Astrocyte (in vitro differentiated cells and primary cell): ENCODE results near the gene C15orf39. TPM values are rescaled to one million over a fixed set of nuclear protein-coding genes. Genes with fewer than 3 reads are reported as not detected.
"Not testable (repeated sequence)": the region's sequence is repeated elsewhere in the genome, so short reads cannot be mapped to it uniquely, and the experiment has no call there.

Experiments
- DNase-seq: peaks from one replicate; pipeline ENCODE4 v3.0.0-alpha.2; 2010; ENCODE audit warnings: low read depth
- FAIRE-seq: peaks from 2 replicates; lab custom pipeline; 2011; peaks lifted over from hg19 to GRCh38; lab: Jason Lieb, UNC
- H2AFZ ChIP-seq: 2 replicates; pipeline ENCODE4 v1.6.0; 2012; ENCODE audit warnings: low read depth, low read length, inconsistent platforms
- H3K27ac ChIP-seq: 2 replicates; pipeline ENCODE4 v1.5.1; 2011; ENCODE audit warnings: low read depth, low read length, inconsistent platforms
- H3K27me3 ChIP-seq: 2 replicates; pipeline ENCODE4 v1.6.0; 2011; ENCODE audit warnings: low read length, inconsistent platforms; ENCODE audit not compliant: insufficient read depth
- H3K36me3 ChIP-seq: 2 replicates; pipeline ENCODE4 v1.5.1; 2011; ENCODE audit warnings: low read length, inconsistent platforms; ENCODE audit not compliant: insufficient read depth
- H3K4me1 ChIP-seq: 2 replicates; pipeline ENCODE4 v1.5.1; 2011; ENCODE audit warnings: low read length, inconsistent platforms; ENCODE audit not compliant: insufficient read depth
- H3K4me2 ChIP-seq: 2 replicates; pipeline ENCODE4 v1.6.0; 2012; ENCODE audit warnings: low read length, inconsistent platforms
- H3K4me3 ChIP-seq: 2 replicates; pipeline ENCODE4 v1.5.1; 2011; ENCODE audit warnings: low read depth, mild to moderate bottlenecking, low read length, inconsistent platforms; ENCODE audit not compliant: insufficient read depth
- H3K79me2 ChIP-seq: 2 replicates; pipeline ENCODE4 v1.6.0; 2012; ENCODE audit warnings: mild to moderate bottlenecking, low read length, inconsistent platforms; ENCODE audit not compliant: insufficient read depth
- H3K9ac ChIP-seq: 2 replicates; pipeline ENCODE4 v1.6.0; 2012; ENCODE audit warnings: mild to moderate bottlenecking, low read length, inconsistent platforms
- H3K9me3 ChIP-seq: 2 replicates; pipeline ENCODE4 v1.5.1; 2012; ENCODE audit warnings: low read depth, mild to moderate bottlenecking, low read length, inconsistent platforms; ENCODE audit not compliant: insufficient read depth
- H4K20me1 ChIP-seq: 2 replicates; pipeline ENCODE4 v1.6.0; 2012; ENCODE audit warnings: low read length, inconsistent platforms; ENCODE audit not compliant: insufficient read depth
- H3K27ac Mint-ChIP-seq: one replicate; pipeline ENCODE4 v1.8.0; 2021; ENCODE audit warnings: mild to moderate bottlenecking, mixed read lengths; ENCODE audit not compliant: unreplicated experiment
- H3K27me3 Mint-ChIP-seq: one replicate; pipeline ENCODE4 v1.8.0; 2021; ENCODE audit warnings: low read depth, mixed read lengths; ENCODE audit not compliant: unreplicated experiment
- H3K36me3 Mint-ChIP-seq: one replicate; pipeline ENCODE4 v1.8.0; 2021; ENCODE audit warnings: low read depth, mixed read lengths; ENCODE audit not compliant: unreplicated experiment
- H3K4me1 Mint-ChIP-seq: one replicate; pipeline ENCODE4 v1.8.0; 2021; ENCODE audit warnings: low read depth, mixed read lengths; ENCODE audit not compliant: unreplicated experiment
- H3K4me3 Mint-ChIP-seq: one replicate; pipeline ENCODE4 v1.8.0; 2021; ENCODE audit warnings: mild to moderate bottlenecking, moderate library complexity, mixed read lengths; ENCODE audit not compliant: unreplicated experiment
- H3K9me3 Mint-ChIP-seq: one replicate; pipeline ENCODE4 v1.8.0; 2021; ENCODE audit warnings: mild to moderate bottlenecking, mixed read lengths; ENCODE audit not compliant: unreplicated experiment
- CTCF ChIP-seq: IDR thresholded peaks from 2 replicates; pipeline ENCODE4 v1.5.1; 2011; ENCODE audit warnings: low read depth, mild to moderate bottlenecking, inconsistent platforms, low read length, moderate library complexity; ENCODE audit not compliant: insufficient read depth
- EZH2 ChIP-seq: IDR thresholded peaks from 2 replicates; pipeline ENCODE4 v1.6.1; 2012; ENCODE audit warnings: mild to moderate bottlenecking, low read length, inconsistent platforms; ENCODE audit not compliant: insufficient read depth
- total RNA-seq: library from RNA; stranded (reverse); gene quantifications from 2 replicates; pipeline ENCODE4 v1.2.1, GENCODE V29; 2021

The C15orf39 gene
- total RNA-seq, 1 donor from 2014 or later = 21.8 TPM

GRCh38 chr15:75215107-75216004, 13.7 kb downstream of the C15orf39 start:
- Histone ChIP-seq H3K9me3 (no peaks in the 10 kb centered on the region), H3K9ac (no peak overlapping the region)
- H3K27me3 Mint-ChIP-seq = peaks cover 11% of the 10 kb centered on the region

GRCh38 chr15:75217012-75217411, 15.3 kb downstream of the C15orf39 start:
- FAIRE-seq (no peak), DNase-seq (no peak)
- H3K79me2 ChIP-seq = no peaks in the 10 kb centered on the region
- H3K4me2 ChIP-seq = no peak overlapping the region
- Mint-ChIP-seq H3K27ac (no peak overlapping the region), H3K4me1 (no peaks in the 10 kb centered on the region), H3K9me3 (no peaks in the 10 kb centered on the region), H3K27me3 (peaks cover 13% of the 10 kb centered on the region), H3K36me3 (peaks cover 2% of the 10 kb centered on the region), H3K4me3 (no peak overlapping the region)
- TF ChIP-seq CTCF = no peak
- no peak for TF ChIP-seq EZH2
- H3K27ac ChIP-seq = no peak overlapping the region
- no peak overlapping the region for H3K4me3 ChIP-seq
- no peaks in the 10 kb centered on the region for H3K4me1 ChIP-seq
- peaks cover 15% of the 10 kb centered on the region for H4K20me1 ChIP-seq
- H3K9me3 ChIP-seq = no peaks in the 10 kb centered on the region
- no peaks in the 10 kb centered on the region for H3K27me3 ChIP-seq
- H2AFZ ChIP-seq = no peak overlapping the region
- no peaks in the 10 kb centered on the region for H3K36me3 ChIP-seq
- no peak overlapping the region for H3K9ac ChIP-seq

More at GRCh38 chr15:75215107-75216004, 13.7 kb downstream of the C15orf39 start:
- H3K27ac Mint-ChIP-seq = no peak overlapping the region
- no peaks in the 10 kb centered on the region for H3K9me3 Mint-ChIP-seq
- DNase-seq = no peak
- Histone ChIP-seq H3K4me2 (no peak overlapping the region), H3K27me3 (no peaks in the 10 kb centered on the region), H2AFZ (no peak overlapping the region), H3K4me1 (no peaks in the 10 kb centered on the region), H3K79me2 (peaks cover 4% of the 10 kb centered on the region), H3K27ac (no peak overlapping the region), H3K36me3 (peaks cover 3% of the 10 kb centered on the region), H3K4me3 (no peak overlapping the region), H4K20me1 (peaks cover 32% of the 10 kb centered on the region)
- peaks cover 2% of the 10 kb centered on the region for H3K36me3 Mint-ChIP-seq
- no peak for FAIRE-seq
- no peak overlapping the region for H3K4me3 Mint-ChIP-seq
- no peak for TF ChIP-seq EZH2
- no peak for TF ChIP-seq CTCF
- H3K4me1 Mint-ChIP-seq = no peaks in the 10 kb centered on the region

- not testable (repeated sequence) for FAIRE-seq, H3K79me2 ChIP-seq, H3K9me3 Mint-ChIP-seq, H3K4me1 ChIP-seq, H4K20me1 ChIP-seq, H3K9ac ChIP-seq, H2AFZ ChIP-seq, H3K4me2 ChIP-seq, H3K4me1 Mint-ChIP-seq, H3K4me3 ChIP-seq, H3K27me3 ChIP-seq, H3K27ac ChIP-seq, H3K36me3 Mint-ChIP-seq, H3K27ac Mint-ChIP-seq, DNase-seq, H3K9me3 ChIP-seq, H3K36me3 ChIP-seq, H3K4me3 Mint-ChIP-seq
- H3K27me3 Mint-ChIP-seq = peaks cover 18% of the 10 kb centered on the region
Measured at GRCh38 chr15:75217574-75217973, 15.9 kb downstream of the C15orf39 start.

GRCh38 chr15:75219507-75219929, 17.8 kb downstream of the C15orf39 start:
- H2AFZ ChIP-seq, H3K9ac ChIP-seq, H4K20me1 ChIP-seq, H3K27ac ChIP-seq, H3K36me3 ChIP-seq, H3K4me1 Mint-ChIP-seq, FAIRE-seq, H3K36me3 Mint-ChIP-seq, H3K79me2 ChIP-seq, H3K4me3 Mint-ChIP-seq, H3K27me3 ChIP-seq, H3K27ac Mint-ChIP-seq, H3K9me3 Mint-ChIP-seq, H3K9me3 ChIP-seq, H3K4me2 ChIP-seq, H3K4me3 ChIP-seq, H3K4me1 ChIP-seq, DNase-seq: not testable (repeated sequence)
- peaks cover 22% of the 10 kb centered on the region for H3K27me3 Mint-ChIP-seq
